ENCODE measurements around the gene DNAJC6. TPM values are rescaled to one million over a fixed set of nuclear protein-coding genes. Genes with fewer than 3 reads are reported as not detected.
"Not testable (repeated sequence)": the region's sequence is repeated elsewhere in the genome, so short reads cannot be mapped to it uniquely, and the experiment has no call there.

Gene DNAJC6
- total and polyA plus RNA-seq, 2 of the 13 experiments (the other 11 are each of a cell fraction or from before 2014, with no cell fraction given), result 1.0 to 1.6 TPM

DNA sequence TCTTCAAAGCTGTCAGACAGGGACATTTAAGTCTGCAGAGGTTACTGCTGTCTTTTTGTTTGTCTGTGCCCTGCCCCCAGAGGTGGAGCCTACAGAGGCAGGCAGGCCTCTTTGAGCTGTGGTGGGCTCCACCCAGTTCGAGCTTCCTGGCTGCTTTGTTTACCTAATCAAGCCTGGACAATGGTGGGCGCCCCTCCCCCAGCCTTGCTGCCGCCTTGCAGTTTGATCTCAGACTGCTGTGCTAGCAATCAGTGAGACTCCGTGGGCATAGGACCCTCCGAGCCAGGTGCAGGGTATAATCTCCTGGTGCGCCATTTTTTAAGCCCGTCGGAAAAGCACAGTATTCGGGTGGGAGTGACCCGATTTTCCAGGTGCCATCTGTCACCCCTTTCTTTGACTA lies 146.3 kb downstream of the DNAJC6 start (continued):
- TF ChIP-seq, protein P1, sequence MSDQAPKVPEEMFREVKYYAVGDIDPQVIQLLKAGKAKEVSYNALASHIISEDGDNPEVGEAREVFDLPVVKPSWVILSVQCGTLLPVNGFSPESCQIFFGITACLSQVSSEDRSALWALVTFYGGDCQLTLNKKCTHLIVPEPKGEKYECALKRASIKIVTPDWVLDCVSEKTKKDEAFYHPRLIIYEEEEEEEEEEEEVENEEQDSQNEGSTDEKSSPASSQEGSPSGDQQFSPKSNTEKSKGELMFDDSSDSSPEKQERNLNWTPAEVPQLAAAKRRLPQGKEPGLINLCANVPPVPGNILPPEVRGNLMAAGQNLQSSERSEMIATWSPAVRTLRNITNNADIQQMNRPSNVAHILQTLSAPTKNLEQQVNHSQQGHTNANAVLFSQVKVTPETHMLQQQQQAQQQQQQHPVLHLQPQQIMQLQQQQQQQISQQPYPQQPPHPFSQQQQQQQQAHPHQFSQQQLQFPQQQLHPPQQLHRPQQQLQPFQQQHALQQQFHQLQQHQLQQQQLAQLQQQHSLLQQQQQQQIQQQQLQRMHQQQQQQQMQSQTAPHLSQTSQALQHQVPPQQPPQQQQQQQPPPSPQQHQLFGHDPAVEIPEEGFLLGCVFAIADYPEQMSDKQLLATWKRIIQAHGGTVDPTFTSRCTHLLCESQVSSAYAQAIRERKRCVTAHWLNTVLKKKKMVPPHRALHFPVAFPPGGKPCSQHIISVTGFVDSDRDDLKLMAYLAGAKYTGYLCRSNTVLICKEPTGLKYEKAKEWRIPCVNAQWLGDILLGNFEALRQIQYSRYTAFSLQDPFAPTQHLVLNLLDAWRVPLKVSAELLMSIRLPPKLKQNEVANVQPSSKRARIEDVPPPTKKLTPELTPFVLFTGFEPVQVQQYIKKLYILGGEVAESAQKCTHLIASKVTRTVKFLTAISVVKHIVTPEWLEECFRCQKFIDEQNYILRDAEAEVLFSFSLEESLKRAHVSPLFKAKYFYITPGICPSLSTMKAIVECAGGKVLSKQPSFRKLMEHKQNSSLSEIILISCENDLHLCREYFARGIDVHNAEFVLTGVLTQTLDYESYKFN (CRISPR knock-in tag; conservative IDR thresholded peaks at IDR 0.05), result peak; percentile 37
- TF ChIP-seq, protein P2, sequence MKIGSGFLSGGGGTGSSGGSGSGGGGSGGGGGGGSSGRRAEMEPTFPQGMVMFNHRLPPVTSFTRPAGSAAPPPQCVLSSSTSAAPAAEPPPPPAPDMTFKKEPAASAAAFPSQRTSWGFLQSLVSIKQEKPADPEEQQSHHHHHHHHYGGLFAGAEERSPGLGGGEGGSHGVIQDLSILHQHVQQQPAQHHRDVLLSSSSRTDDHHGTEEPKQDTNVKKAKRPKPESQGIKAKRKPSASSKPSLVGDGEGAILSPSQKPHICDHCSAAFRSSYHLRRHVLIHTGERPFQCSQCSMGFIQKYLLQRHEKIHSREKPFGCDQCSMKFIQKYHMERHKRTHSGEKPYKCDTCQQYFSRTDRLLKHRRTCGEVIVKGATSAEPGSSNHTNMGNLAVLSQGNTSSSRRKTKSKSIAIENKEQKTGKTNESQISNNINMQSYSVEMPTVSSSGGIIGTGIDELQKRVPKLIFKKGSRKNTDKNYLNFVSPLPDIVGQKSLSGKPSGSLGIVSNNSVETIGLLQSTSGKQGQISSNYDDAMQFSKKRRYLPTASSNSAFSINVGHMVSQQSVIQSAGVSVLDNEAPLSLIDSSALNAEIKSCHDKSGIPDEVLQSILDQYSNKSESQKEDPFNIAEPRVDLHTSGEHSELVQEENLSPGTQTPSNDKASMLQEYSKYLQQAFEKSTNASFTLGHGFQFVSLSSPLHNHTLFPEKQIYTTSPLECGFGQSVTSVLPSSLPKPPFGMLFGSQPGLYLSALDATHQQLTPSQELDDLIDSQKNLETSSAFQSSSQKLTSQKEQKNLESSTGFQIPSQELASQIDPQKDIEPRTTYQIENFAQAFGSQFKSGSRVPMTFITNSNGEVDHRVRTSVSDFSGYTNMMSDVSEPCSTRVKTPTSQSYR (CRISPR knock-in tag; IDR thresholded peaks at IDR 0.05; ENCODE audit: borderline replicate concordance), result peak; percentile 90
- TF ChIP-seq SOX6 (IDR thresholded peaks at IDR 0.05), result not testable (repeated sequence)
- TF ChIP-seq SOX6 (CRISPR knock-in tag; IDR thresholded peaks at IDR 0.05), result peak; percentile 80

DNA sequence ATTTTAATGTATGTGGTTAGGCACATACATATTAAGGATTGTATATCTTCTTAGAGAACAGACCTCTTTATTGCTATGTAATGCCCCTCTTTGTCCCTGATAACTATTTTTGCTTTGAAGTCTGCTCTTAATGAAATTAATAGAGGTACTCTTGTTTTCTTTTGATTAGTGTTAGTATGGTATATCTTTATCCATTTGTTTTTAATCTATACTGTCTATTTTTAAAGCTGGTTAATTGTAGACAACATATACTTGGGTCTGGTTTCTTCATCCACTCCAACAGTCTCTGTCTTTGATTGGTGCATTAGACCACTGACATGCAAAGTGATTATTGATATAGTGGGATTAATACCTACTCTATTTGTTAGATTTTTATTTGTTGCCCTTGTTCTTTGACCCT lies 147.1 kb downstream of the DNAJC6 start:
- Histone ChIP-seq H3K4me2 (ENCODE audit: low read depth, low read length) (no peak overlapping the region), H3K9ac (ENCODE audit: insufficient read depth, low read depth, low read length) (no peak overlapping the region), H2AFZ (ENCODE audit: low read length) (no peak overlapping the region), H3K36me3 (replicated peaks in 1 of 2; ENCODE audit: control insufficient read depth in 1 of 2, insufficient read depth in 2 of 2, low read length in 2 of 2) (no peaks in the 10 kb centered on the region), H3K79me2 (ENCODE audit: insufficient read depth, low read length) (no peaks in the 10 kb centered on the region), H3K27me3 (ENCODE audit: control insufficient read depth in 1 of 2, insufficient read depth in 2 of 2, low read length in 2 of 2) (no peaks in the 10 kb centered on the region), H4K20me1 (ENCODE audit: insufficient read depth, low read length) (no peaks in the 10 kb centered on the region), H3K27ac (ENCODE audit: extremely low read length, insufficient read depth, low read length) (no peak overlapping the region), H3K4me1 (ENCODE audit: insufficient read depth, low read length) (peaks cover 12% of the 10 kb centered on the region), H3K4me3 (replicated peaks in 1 of 3; ENCODE audit: insufficient read depth in 1 of 3, low read depth in 2 of 3, low read length in 3 of 3) (no peak overlapping the region), H3K9me3 (ENCODE audit: low read length) (no peaks in the 10 kb centered on the region)
- intact Hi-C loops (cut with micrococcal nuclease; ENCODE audit: unreplicated experiment), result no loop called here
- in situ Hi-C loops (cut with HindIII; ENCODE audit: extremely low pct_ligation_motif_present, low pct_unique_long_range_greater_than_20kb), result no loop called here
- FAIRE-seq (no peak), ATAC-seq (no peak), DNase-seq (ENCODE audit: low spot score) (no peak)
- no TSS peak for BruUV-seq (replicated peaks)
- ChIA-PET POLR2A (no interaction called here), CTCF (ENCODE audit: low intra/inter-chr PET ratio, low total read pairs) (no interaction called here)
- no peak for TF ChIP-seq ZNF296 (CRISPR knock-in tag; conservative IDR thresholded peaks at IDR 0.05)
- TF ChIP-seq RCOR2 (CRISPR knock-in tag; IDR thresholded peaks at IDR 0.05), result no peak
- TF ChIP-seq, protein P3, sequence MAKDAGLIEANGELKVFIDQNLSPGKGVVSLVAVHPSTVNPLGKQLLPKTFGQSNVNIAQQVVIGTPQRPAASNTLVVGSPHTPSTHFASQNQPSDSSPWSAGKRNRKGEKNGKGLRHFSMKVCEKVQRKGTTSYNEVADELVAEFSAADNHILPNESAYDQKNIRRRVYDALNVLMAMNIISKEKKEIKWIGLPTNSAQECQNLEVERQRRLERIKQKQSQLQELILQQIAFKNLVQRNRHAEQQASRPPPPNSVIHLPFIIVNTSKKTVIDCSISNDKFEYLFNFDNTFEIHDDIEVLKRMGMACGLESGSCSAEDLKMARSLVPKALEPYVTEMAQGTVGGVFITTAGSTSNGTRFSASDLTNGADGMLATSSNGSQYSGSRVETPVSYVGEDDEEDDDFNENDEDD (CRISPR knock-in tag; IDR thresholded peaks at IDR 0.05; ENCODE audit: borderline replicate concordance), result no peak
- TF ChIP-seq CHCHD3 (CRISPR knock-in tag; IDR thresholded peaks at IDR 0.05), result no peak
- TF ChIP-seq, protein P4, sequence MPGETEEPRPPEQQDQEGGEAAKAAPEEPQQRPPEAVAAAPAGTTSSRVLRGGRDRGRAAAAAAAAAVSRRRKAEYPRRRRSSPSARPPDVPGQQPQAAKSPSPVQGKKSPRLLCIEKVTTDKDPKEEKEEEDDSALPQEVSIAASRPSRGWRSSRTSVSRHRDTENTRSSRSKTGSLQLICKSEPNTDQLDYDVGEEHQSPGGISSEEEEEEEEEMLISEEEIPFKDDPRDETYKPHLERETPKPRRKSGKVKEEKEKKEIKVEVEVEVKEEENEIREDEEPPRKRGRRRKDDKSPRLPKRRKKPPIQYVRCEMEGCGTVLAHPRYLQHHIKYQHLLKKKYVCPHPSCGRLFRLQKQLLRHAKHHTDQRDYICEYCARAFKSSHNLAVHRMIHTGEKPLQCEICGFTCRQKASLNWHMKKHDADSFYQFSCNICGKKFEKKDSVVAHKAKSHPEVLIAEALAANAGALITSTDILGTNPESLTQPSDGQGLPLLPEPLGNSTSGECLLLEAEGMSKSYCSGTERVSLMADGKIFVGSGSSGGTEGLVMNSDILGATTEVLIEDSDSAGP (CRISPR knock-in tag; IDR thresholded peaks at IDR 0.05; ENCODE audit: borderline replicate concordance), result no peak
- TF ChIP-seq, protein P5, sequence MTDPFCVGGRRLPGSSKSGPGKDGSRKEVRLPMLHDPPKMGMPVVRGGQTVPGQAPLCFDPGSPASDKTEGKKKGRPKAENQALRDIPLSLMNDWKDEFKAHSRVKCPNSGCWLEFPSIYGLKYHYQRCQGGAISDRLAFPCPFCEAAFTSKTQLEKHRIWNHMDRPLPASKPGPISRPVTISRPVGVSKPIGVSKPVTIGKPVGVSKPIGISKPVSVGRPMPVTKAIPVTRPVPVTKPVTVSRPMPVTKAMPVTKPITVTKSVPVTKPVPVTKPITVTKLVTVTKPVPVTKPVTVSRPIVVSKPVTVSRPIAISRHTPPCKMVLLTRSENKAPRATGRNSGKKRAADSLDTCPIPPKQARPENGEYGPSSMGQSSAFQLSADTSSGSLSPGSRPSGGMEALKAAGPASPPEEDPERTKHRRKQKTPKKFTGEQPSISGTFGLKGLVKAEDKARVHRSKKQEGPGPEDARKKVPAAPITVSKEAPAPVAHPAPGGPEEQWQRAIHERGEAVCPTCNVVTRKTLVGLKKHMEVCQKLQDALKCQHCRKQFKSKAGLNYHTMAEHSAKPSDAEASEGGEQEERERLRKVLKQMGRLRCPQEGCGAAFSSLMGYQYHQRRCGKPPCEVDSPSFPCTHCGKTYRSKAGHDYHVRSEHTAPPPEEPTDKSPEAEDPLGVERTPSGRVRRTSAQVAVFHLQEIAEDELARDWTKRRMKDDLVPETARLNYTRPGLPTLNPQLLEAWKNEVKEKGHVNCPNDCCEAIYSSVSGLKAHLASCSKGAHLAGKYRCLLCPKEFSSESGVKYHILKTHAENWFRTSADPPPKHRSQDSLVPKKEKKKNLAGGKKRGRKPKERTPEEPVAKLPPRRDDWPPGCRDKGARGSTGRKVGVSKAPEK (CRISPR knock-in tag; IDR thresholded peaks at IDR 0.05; ENCODE audit: borderline replicate concordance), result no peak
- TF ChIP-seq NFIC (IDR thresholded peaks at IDR 0.05; ENCODE audit: low read length), result no peak
